SJCRH30 (cell line): ENCODE data around the gene GRID1. TPM values are rescaled to one million over a fixed set of nuclear protein-coding genes. Genes with fewer than 3 reads are reported as not detected.

Experiments
- DNase-seq, 2 experiments: peaks; one replicate each; pipeline ENCODE4 v3.0.0-alpha.2; 2015 to 2020
- H3K27ac ChIP-seq: fragments of 250-450 bp; sonication (Bioruptor Pico); 2 replicates; pipeline ENCODE4 v1.5.1; 2020; ENCODE audit warnings: mild to moderate bottlenecking, moderate library complexity
- H3K27me3 ChIP-seq: fragments of 250-450 bp; sonication (Bioruptor Pico); 2 replicates; pipeline ENCODE4 v1.5.1; 2020; ENCODE audit warnings: mild to moderate bottlenecking, moderate library complexity
- H3K36me3 ChIP-seq: fragments of 250-450 bp; sonication (Bioruptor Pico); 2 replicates; pipeline ENCODE4 v1.5.1; 2020; ENCODE audit warnings: mild to moderate bottlenecking, moderate library complexity
- H3K4me1 ChIP-seq: fragments of 250-450 bp; sonication (Bioruptor Pico); 2 replicates; pipeline ENCODE4 v1.5.1; 2020; ENCODE audit warnings: mild to moderate bottlenecking, moderate library complexity
- H3K4me3 ChIP-seq: fragments of 250-450 bp; sonication (Bioruptor Pico); 2 replicates; pipeline ENCODE4 v1.5.1; 2020; ENCODE audit warnings: mild to moderate bottlenecking, moderate library complexity
- H3K9me3 ChIP-seq: fragments of 250-450 bp; sonication (Bioruptor Pico); replicated peaks from 2 replicates; pipeline ENCODE4 v1.5.1; 2020; ENCODE audit warnings: mild to moderate bottlenecking, moderate library complexity
- total RNA-seq: library from RNA; depleted of rRNA; stranded (reverse); fragments of >200 nt; shearing (Covaris generic); gene quantifications from 2 replicates; pipeline ENCODE4 v1.2.3, GENCODE V29; 2014

Gene GRID1
- total RNA-seq, 1 experiment from 2014 or later: not detected

- Histone ChIP-seq H3K27me3 (no peaks in the 10 kb centered on the region), H3K27ac (no peak overlapping the region), H3K9me3 (no peaks in the 10 kb centered on the region), H3K4me3 (no peak overlapping the region), H3K36me3 (no peaks in the 10 kb centered on the region), H3K4me1 (no peaks in the 10 kb centered on the region)
- no peak for DNase-seq
These were observed 101.2 kb downstream of the GRID1 start for GRCh38 chr10:86265236-86265894.

GRCh38 chr10:86264481-86265231, 101.9 kb downstream of the GRID1 start:
- DNase-seq: no peak

GRCh38 chr10:86263907-86264306, 102.7 kb downstream of the GRID1 start:
- H3K4me1 ChIP-seq: no peaks in the 10 kb centered on the region
- H3K27ac ChIP-seq: no peak overlapping the region

More at GRCh38 chr10:86264481-86265231, 101.9 kb downstream of the GRID1 start:
- no peaks in the 10 kb centered on the region for H3K27me3 ChIP-seq
- H3K27ac ChIP-seq: no peak overlapping the region
- no peak overlapping the region for H3K4me3 ChIP-seq
- H3K4me1 ChIP-seq: no peaks in the 10 kb centered on the region
- H3K9me3 ChIP-seq: no peaks in the 10 kb centered on the region
- no peaks in the 10 kb centered on the region for H3K36me3 ChIP-seq

DNA sequence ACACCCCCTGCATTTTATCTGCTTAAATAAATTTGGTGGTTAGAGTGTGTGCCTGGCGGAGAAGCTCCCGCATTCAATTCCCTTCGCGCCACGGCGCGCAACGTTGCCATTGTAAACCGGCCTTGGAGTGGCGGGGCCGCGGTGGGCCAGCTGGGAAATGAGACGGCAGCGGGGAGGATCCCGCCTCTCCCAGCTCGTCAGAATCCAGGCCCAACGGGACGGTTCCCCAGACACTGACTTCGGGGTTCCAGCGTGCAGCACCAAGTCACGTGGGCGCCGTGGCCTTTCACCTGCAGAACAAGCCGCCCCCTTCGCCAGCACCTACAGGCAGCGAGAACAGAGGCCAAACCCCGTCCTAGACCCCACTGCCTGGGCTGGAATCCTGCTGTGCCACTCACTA, 103.4 kb downstream of the GRID1 start:
- H3K27me3 ChIP-seq: no peaks in the 10 kb centered on the region
- no peak overlapping the region for H3K27ac ChIP-seq
- no peak overlapping the region for H3K4me3 ChIP-seq
- no peak for DNase-seq
- no peaks in the 10 kb centered on the region for H3K9me3 ChIP-seq
- no peaks in the 10 kb centered on the region for H3K36me3 ChIP-seq
- no peaks in the 10 kb centered on the region for H3K4me1 ChIP-seq

More at GRCh38 chr10:86263907-86264306, 102.7 kb downstream of the GRID1 start:
- no peak for DNase-seq
- H3K9me3 ChIP-seq: no peaks in the 10 kb centered on the region
- H3K27me3 ChIP-seq: no peaks in the 10 kb centered on the region
- H3K4me3 ChIP-seq: no peak overlapping the region
- H3K36me3 ChIP-seq: no peaks in the 10 kb centered on the region

DNA sequence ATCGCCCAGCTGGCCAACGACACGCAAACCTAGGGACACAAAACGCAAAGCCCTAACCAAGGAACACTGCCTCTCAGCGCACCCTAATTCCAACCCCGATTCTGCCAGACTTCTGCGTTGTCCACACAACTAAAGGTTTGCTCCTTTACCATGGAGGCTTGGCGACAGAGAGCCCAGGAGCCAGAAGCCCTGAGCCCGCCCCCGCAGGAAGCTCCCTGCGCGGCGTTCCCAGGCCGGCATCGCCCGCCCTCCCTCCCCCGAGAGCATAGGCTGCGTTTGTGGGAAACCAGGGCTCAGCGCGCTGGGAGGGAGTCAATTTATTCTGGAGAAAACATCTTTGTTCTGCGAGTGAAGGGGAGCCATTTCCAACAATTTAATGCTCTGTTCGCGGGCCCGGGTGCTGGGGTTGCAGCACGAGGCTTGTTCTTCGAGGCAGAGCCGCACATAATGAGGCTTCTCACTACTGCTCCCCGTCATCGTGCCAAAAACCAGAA, 103.9 kb downstream of the GRID1 start:
- Histone ChIP-seq H3K4me1 (no peaks in the 10 kb centered on the region), H3K27me3 (no peaks in the 10 kb centered on the region), H3K36me3 (no peaks in the 10 kb centered on the region), H3K27ac (no peak overlapping the region), H3K9me3 (no peaks in the 10 kb centered on the region), H3K4me3 (no peak overlapping the region)
- no peak for DNase-seq

- H3K4me3 ChIP-seq: no peak overlapping the region
- no peaks in the 10 kb centered on the region for H3K9me3 ChIP-seq
- H3K36me3 ChIP-seq: no peaks in the 10 kb centered on the region
- no peaks in the 10 kb centered on the region for H3K27me3 ChIP-seq
- no peak for DNase-seq
- H3K27ac ChIP-seq: no peak overlapping the region
- H3K4me1 ChIP-seq: no peaks in the 10 kb centered on the region
These were observed 104.5 kb downstream of the GRID1 start for GRCh38 chr10:86261941-86262687.

- no peaks in the 10 kb centered on the region for H3K4me1 ChIP-seq
- H3K9me3 ChIP-seq: no peaks in the 10 kb centered on the region
- DNase-seq: no peak
- no peak overlapping the region for H3K27ac ChIP-seq
- H3K36me3 ChIP-seq: no peaks in the 10 kb centered on the region
- no peak overlapping the region for H3K4me3 ChIP-seq
- no peaks in the 10 kb centered on the region for H3K27me3 ChIP-seq
These were observed 105.1 kb downstream of the GRID1 start for GRCh38 chr10:86261470-86261869.

DNA sequence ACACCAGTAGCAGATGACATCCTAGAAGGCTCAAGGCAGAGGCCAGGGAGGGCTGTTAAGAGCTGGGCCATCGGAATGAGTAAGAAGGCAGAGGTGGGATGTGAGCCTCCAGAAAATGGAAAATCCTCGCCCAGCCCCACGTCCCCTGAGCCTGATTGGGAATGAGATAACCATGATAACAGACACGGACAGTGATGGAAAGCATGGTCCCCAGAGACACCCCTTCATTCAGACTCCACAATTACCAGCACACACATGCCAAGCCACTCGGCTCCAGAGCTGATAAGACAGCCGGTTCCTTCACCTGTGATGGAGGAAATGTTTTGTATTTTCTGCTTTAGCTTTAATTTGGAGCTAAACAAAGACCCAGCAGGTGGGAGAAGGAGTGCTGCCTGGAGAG, 106.0 kb downstream of the GRID1 start:
- Histone ChIP-seq H3K9me3 (no peaks in the 10 kb centered on the region), H3K4me1 (no peaks in the 10 kb centered on the region), H3K4me3 (no peak overlapping the region), H3K27me3 (no peaks in the 10 kb centered on the region), H3K27ac (no peak overlapping the region), H3K36me3 (no peaks in the 10 kb centered on the region)
- no peak for DNase-seq

GRCh38 chr10:86259901-86260562, 106.6 kb downstream of the GRID1 start:
- no peak for DNase-seq
- Histone ChIP-seq H3K4me3 (no peak overlapping the region), H3K4me1 (no peaks in the 10 kb centered on the region), H3K36me3 (no peaks in the 10 kb centered on the region), H3K9me3 (no peaks in the 10 kb centered on the region), H3K27me3 (no peaks in the 10 kb centered on the region), H3K27ac (no peak overlapping the region)

GRCh38 chr10:86258941-86259340, 107.7 kb downstream of the GRID1 start:
- H3K27ac ChIP-seq: no peak overlapping the region
- DNase-seq: no peak
- no peaks in the 10 kb centered on the region for H3K9me3 ChIP-seq
- H3K36me3 ChIP-seq: no peaks in the 10 kb centered on the region
- H3K4me3 ChIP-seq: no peak overlapping the region
- H3K4me1 ChIP-seq: no peaks in the 10 kb centered on the region
- no peaks in the 10 kb centered on the region for H3K27me3 ChIP-seq

DNA sequence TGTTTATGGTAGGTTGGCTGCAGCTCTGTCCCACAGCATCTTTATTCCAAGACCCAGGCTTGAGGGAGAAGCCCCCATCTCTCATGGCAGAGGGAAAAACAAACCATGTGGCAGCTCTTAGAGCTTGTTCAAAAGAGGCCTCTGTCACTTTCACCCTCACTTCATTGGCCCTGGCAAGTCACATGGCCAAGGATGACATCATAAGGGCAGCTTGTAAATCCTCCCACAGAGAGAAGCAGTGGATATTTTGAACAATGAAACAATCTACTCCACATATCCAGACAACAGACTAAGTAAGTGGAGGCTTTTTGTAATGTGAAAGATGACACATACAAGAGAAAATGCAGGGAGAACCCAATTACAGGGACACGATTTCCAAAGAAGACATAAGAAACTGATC, 108.1 kb downstream of the GRID1 start:
- DNase-seq: no peak
- no peak overlapping the region for H3K27ac ChIP-seq
- no peaks in the 10 kb centered on the region for H3K36me3 ChIP-seq
- H3K4me3 ChIP-seq: no peak overlapping the region
- H3K27me3 ChIP-seq: no peaks in the 10 kb centered on the region
- H3K9me3 ChIP-seq: no peaks in the 10 kb centered on the region
- H3K4me1 ChIP-seq: no peaks in the 10 kb centered on the region

GRCh38 chr10:86257683-86258082, 108.9 kb downstream of the GRID1 start:
- Histone ChIP-seq H3K27me3 (no peaks in the 10 kb centered on the region), H3K4me3 (no peak overlapping the region), H3K4me1 (no peaks in the 10 kb centered on the region), H3K27ac (no peak overlapping the region), H3K36me3 (no peaks in the 10 kb centered on the region), H3K9me3 (no peaks in the 10 kb centered on the region)
- DNase-seq: no peak

- no peaks in the 10 kb centered on the region for H3K4me1 ChIP-seq
These were observed 109.8 kb downstream of the GRID1 start for GRCh38 chr10:86256690-86257315.

More at GRCh38 chr10:86256690-86257315, 109.8 kb downstream of the GRID1 start:
- H3K36me3 ChIP-seq: no peaks in the 10 kb centered on the region
- no peak overlapping the region for H3K27ac ChIP-seq
- H3K9me3 ChIP-seq: no peaks in the 10 kb centered on the region
- DNase-seq: no peak
- H3K27me3 ChIP-seq: no peaks in the 10 kb centered on the region
- no peak overlapping the region for H3K4me3 ChIP-seq
